ENCODE measurements around the gene FAM174C. TPM values are rescaled to one million over a fixed set of nuclear protein-coding genes. Genes with fewer than 3 reads are reported as not detected.

The FAM174C gene
- total and polyA plus RNA-seq, 2 donors (not counting 3 experiments of a cell fraction or from before 2014, with no cell fraction given), result 46.7 to 83.9 TPM

DNA sequence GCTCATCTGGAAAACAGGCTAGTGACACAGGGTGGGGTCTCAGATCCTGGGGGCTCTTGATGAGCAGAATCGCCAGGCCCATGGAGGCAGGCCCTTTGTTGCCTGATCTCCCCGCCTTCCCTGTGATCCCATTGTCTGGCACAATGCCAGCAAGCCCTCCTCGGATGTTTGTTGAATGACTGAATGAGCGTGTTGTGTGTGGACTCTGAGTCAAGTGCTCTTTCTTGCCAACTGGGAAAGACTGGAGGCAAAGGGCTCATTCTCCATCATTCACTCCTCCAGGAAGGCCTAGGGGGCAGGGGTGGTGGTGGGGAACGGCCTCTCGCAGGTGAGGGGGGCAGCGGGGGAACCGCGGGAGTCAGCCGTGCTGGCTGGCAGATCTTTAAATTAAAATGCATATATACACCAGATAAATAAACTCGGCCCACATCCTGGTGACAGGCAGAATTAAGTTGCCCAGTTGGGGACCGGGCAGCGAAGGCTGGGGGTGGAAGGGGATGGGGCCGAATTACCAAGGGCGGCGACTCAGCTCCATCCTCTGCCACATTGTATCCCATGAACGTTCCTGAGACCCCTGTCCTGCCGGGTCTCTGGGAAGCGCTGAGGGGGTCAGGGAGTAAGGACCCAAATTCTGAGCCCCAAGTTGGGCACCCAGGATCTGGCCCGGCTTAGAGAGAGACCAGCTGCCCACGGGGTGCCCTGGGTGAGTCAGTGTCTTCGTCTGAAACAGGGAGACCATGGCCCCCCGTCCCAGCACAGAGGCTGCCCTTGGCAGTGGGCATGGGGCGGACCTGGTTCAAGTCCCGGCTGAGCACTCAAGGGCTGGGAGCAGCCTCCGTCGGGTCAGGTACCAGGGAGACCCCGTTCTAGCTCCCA is 34.9 kb downstream of the FAM174C start:
- no peaks in the 10 kb centered on the region for H3K27me3 ChIP-seq (ENCODE audit: control insufficient read depth in 2 of 2, insufficient read depth in 2 of 2, low read length in 2 of 2)
- no peak overlapping the region for H3K27ac ChIP-seq (ENCODE audit: insufficient read depth, low read depth, low read length)
- no peak overlapping the region for H3K4me2 ChIP-seq (ENCODE audit: insufficient read depth, low read length)
- DNase-seq (ENCODE audit: low read depth, low spot score) (no peak), FAIRE-seq (no peak)
- H3K4me3 ChIP-seq (replicated peaks in 1 of 3; ENCODE audit: insufficient read depth in 1 of 3, low read depth in 1 of 3, low read length in 3 of 3), result no peak overlapping the region
- no peaks in the 10 kb centered on the region for H4K20me1 ChIP-seq (replicated peaks; ENCODE audit: control insufficient read depth, extremely low read depth, insufficient read depth, low read length)
- no peak overlapping the region for H2AFZ ChIP-seq (ENCODE audit: low read depth, low read length)
- H3K36me3 ChIP-seq (ENCODE audit: control insufficient read depth in 2 of 2, extremely low read depth in 1 of 2, insufficient read depth in 2 of 2, low read length in 2 of 2), result no peaks in the 10 kb centered on the region
- POLR2A ChIA-PET, result no interaction called here
- no peaks in the 10 kb centered on the region for H3K9me3 ChIP-seq (replicated peaks; ENCODE audit: control insufficient read depth, insufficient read depth, low read length)
- CTCF ChIA-PET, result no interaction called here
- dilution Hi-C loops (cut with MboI; ENCODE audit: extremely low pct_ligation_motif_present, low sequenced_read_pairs) (no loop called here), intact Hi-C loops (cut with micrococcal nuclease) (loop anchor here (5.0 kb wide), 1 partner anchor 42 kb away; a partner anchor contains a TSS)
- no peak overlapping the region for H3K9ac ChIP-seq (replicated peaks; ENCODE audit: extremely low read depth, insufficient read depth, low read length)
- H3K79me2 ChIP-seq (ENCODE audit: control insufficient read depth, insufficient read depth, low read length), result no peaks in the 10 kb centered on the region
- H3K4me1 ChIP-seq (ENCODE audit: control insufficient read depth, extremely low read depth, insufficient read depth, low read length), result peaks cover 13% of the 10 kb centered on the region
- TF ChIP-seq POLR2AphosphoS5 (IDR thresholded peaks at IDR 0.05; ENCODE audit: insufficient read depth, low read depth, low read length) (no peak), EZH2 (IDR thresholded peaks at IDR 0.05; ENCODE audit: borderline replicate concordance, low read depth, low read length, severe bottlenecking) (no peak), MYC (IDR thresholded peaks at IDR 0.05; ENCODE audit: low read depth, low read length) (no peak), GATA2 (IDR thresholded peaks at IDR 0.05; ENCODE audit: insufficient read depth, insufficient read length, low read depth, low read length) (no peak), JUN (IDR thresholded peaks at IDR 0.05; ENCODE audit: borderline replicate concordance, insufficient read depth, insufficient read length, low read depth) (no peak), POLR2A (IDR thresholded peaks at IDR 0.05; ENCODE audit: low read depth, low read length) (no peak), MAX (IDR thresholded peaks at IDR 0.05; ENCODE audit: insufficient read depth, insufficient read length) (no peak)
- TF ChIP-seq, protein P1, sequence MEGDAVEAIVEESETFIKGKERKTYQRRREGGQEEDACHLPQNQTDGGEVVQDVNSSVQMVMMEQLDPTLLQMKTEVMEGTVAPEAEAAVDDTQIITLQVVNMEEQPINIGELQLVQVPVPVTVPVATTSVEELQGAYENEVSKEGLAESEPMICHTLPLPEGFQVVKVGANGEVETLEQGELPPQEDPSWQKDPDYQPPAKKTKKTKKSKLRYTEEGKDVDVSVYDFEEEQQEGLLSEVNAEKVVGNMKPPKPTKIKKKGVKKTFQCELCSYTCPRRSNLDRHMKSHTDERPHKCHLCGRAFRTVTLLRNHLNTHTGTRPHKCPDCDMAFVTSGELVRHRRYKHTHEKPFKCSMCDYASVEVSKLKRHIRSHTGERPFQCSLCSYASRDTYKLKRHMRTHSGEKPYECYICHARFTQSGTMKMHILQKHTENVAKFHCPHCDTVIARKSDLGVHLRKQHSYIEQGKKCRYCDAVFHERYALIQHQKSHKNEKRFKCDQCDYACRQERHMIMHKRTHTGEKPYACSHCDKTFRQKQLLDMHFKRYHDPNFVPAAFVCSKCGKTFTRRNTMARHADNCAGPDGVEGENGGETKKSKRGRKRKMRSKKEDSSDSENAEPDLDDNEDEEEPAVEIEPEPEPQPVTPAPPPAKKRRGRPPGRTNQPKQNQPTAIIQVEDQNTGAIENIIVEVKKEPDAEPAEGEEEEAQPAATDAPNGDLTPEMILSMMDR (IDR thresholded peaks at IDR 0.05; ENCODE audit: extremely low read depth in 1 of 2, insufficient read depth in 1 of 2, low read depth in 1 of 2, low read length in 2 of 2), result no peak
- no TSS peak for BruUV-seq (replicated peaks)
- H3K9me1 ChIP-seq (replicated peaks; ENCODE audit: control insufficient read depth, extremely low read depth, insufficient read depth, low read length), result no peaks in the 10 kb centered on the region
